Neutrophil (primary cell): ENCODE data around the gene NOC2L.

ENCODE experiments used
- H3K27ac ChIP-seq: fragments of 200-600 bp; sonication (generic); 2 replicates; pipeline ENCODE4 v1.5.1; 2016; ENCODE audit warnings: mild to moderate bottlenecking, moderate library complexity
- H3K27me3 ChIP-seq: fragments of 200-600 bp; sonication (generic); 2 replicates; pipeline ENCODE4 v1.6.0; 2016; ENCODE audit warnings: mild to moderate bottlenecking
- H3K36me3 ChIP-seq: fragments of 200-600 bp; sonication (generic); 2 replicates; pipeline ENCODE4 v1.5.1; 2017
- H3K4me1 ChIP-seq, 2 experiments: fragments of 200-600 bp in 1 of 2; sonication (generic) in 1 of 2; 1 replicate in 1 of 2; 2 replicates in 1 of 2; pipeline versions ENCODE4 v1.5.1 to v1.6.1; 2013 to 2016; ENCODE audit warnings: low read depth in 1 of 2, low read length in 1 of 2, mild to moderate bottlenecking in 1 of 2, moderate library complexity in 1 of 2; ENCODE audit not compliant: control insufficient read depth in 1 of 2, insufficient read depth in 1 of 2
- H3K4me3 ChIP-seq, 2 experiments: fragments of 200-600 bp in 1 of 2; sonication (generic) in 1 of 2; 1 replicate in 1 of 2; 2 replicates in 1 of 2; pipeline ENCODE4 v1.5.1; 2013 to 2016; ENCODE audit warnings: low read depth in 1 of 2, low read length in 1 of 2, mild to moderate bottlenecking in 1 of 2, moderate library complexity in 1 of 2
- H3K9me3 ChIP-seq: fragments of 200-600 bp; sonication (generic); 2 replicates; pipeline ENCODE4 v1.5.1; 2016
- CTCF ChIP-seq: fragments of 200-600 bp; sonication (generic); IDR thresholded peaks from 2 replicates; pipeline ENCODE4 v1.5.1; 2016; ENCODE audit warnings: antibody characterized with exemption

Gene NOC2L

DNA sequence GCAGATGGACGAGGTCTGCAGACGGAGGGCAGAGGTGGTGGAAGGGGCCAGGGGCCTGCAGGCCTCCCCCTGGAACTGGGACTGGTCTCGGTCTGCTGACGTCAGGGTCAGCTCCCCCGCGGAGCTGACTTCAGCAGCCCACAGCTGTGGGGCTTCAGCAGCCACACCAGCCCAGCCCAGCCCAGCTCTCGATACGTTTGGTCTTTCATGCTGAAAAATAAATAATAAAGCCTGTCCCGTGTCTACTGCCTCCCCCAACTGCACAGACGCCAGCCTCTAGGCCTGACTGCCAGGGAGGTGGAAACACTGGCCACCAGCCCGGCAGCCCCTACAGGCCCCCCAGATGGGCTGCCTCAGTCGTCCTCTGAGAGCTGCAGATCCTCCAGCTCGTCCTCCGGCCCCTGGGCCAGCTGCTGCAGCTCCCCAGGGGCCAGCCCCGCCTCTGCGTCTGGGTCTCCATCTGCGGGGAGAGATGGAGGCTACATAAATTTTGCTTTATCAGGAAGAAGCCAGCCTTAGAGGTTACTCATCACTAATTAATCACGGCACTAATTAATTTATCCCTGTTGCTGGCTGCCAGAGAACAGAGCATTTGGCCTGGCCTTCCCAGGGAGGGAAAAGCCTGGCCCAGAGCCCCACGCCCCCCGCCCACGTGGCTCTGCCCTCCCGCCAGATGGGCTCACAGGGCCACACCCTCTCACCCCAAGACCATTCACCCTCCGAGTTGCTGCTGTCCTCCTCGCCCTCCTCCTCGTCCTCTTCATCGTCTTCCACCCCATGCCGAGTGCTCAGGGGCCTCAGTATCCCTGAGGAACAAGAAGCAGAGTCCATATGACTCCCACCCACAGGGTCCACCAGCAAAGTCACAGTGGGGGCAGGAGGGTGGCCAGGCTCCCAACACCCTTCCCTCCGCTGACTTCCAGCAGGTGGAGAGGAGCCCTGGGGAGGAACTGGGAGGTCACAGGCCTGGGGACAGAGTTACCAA, 14.4 kb downstream of the NOC2L start:
- Histone ChIP-seq H3K27me3 (peaks cover 44% of the 10 kb centered on the region), H3K36me3 (peaks cover 56% of the 10 kb centered on the region), H3K4me3 (no peak overlapping the region), H3K9me3 (no peaks in the 10 kb centered on the region), H3K4me1 (peaks cover 0 to 23% of the 10 kb centered on the region in 2 experiments), H3K27ac (no peak overlapping the region)
- TF ChIP-seq CTCF: no peak

- H3K9me3 ChIP-seq: no peaks in the 10 kb centered on the region
- H3K27ac ChIP-seq: no peak overlapping the region
- no peak overlapping the region for H3K4me3 ChIP-seq
- TF ChIP-seq CTCF: no peak
- peaks cover 53% of the 10 kb centered on the region for H3K27me3 ChIP-seq
- peaks cover 0 to 23% of the 10 kb centered on the region in 2 experiments for H3K4me1 ChIP-seq
- H3K36me3 ChIP-seq: peaks cover 47% of the 10 kb centered on the region
These were observed 15.3 kb downstream of the NOC2L start for GRCh38 chr1:943545-944340.

DNA sequence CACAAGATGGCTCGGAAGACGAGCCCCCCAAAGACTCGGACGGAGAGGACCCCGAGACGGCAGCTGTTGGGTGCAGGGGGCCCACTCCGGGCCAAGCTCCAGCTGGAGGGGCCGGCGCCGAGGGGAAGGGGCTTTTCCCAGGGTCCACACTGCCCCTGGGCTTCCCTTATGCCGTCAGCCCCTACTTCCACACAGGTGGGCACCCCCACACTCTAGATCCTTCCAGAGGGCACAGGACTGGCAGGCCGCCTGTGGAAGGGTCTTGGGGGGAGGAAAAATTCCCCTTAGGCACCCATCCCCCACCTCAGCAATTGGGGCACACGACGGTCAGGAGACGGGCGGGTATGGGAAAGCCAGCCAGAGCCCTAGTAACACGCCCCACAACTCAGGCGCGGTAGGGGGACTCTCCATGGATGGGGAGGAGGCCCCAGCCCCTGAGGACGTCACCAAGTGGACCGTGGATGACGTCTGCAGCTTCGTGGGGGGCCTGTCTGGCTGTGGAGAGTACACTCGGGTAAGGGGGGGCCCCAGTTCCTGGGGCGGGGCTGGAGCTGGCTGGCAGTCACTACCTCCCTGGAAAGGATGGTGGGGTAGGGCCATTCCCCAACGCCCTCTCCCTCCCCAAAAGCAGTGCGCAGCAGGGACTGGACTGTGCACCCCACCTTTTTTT, 16.1 kb downstream of the NOC2L start:
- Histone ChIP-seq H3K4me1 (peaks cover 0 to 23% of the 10 kb centered on the region in 2 experiments), H3K36me3 (peaks cover 40% of the 10 kb centered on the region), H3K27ac (no peak overlapping the region), H3K9me3 (no peaks in the 10 kb centered on the region), H3K27me3 (peaks cover 61% of the 10 kb centered on the region), H3K4me3 (no peak overlapping the region)
- no peak for TF ChIP-seq CTCF

DNA sequence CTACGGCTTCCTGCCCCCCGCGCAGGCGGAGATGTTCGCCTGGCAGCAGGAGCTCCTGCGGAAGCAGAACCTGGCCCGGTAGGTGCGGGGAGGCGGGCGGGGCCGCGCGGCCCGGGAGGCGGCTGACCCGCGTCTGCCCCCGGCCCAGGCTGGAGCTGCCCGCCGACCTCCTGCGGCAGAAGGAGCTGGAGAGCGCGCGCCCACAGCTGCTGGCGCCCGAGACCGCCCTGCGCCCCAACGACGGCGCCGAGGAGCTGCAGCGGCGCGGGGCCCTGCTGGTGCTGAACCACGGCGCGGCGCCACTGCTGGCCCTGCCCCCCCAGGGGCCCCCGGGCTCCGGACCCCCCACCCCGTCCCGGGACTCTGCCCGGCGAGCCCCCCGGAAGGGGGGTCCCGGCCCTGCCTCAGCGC, 16.6 kb downstream of the NOC2L start:
- Histone ChIP-seq H3K36me3 (peaks cover 34% of the 10 kb centered on the region), H3K4me3 (no peak overlapping the region), H3K4me1 (peaks cover 0 to 23% of the 10 kb centered on the region in 2 experiments), H3K27me3 (peaks cover 66% of the 10 kb centered on the region), H3K9me3 (no peaks in the 10 kb centered on the region), H3K27ac (no peak overlapping the region)
- no peak for TF ChIP-seq CTCF

- no peak for TF ChIP-seq CTCF
- Histone ChIP-seq H3K9me3 (no peaks in the 10 kb centered on the region), H3K4me1 (peaks cover 0 to 23% of the 10 kb centered on the region in 2 experiments), H3K36me3 (peaks cover 28% of the 10 kb centered on the region), H3K27ac (no peak overlapping the region), H3K27me3 (peaks cover 73% of the 10 kb centered on the region), H3K4me3 (no peak overlapping the region)
These were observed 17.3 kb downstream of the NOC2L start for GRCh38 chr1:941588-942383.
